ENCODE data around the gene ZNF865. TPM values are rescaled to one million over a fixed set of nuclear protein-coding genes. Genes with fewer than 3 reads are reported as not detected.

The ZNF865 gene
- polyA plus RNA-seq, 1 donor from 2014 or later, result 1.7 TPM

- Histone ChIP-seq H3K36me3 (ENCODE audit: insufficient read depth, low read length) (no peaks in the 10 kb centered on the region), H4K20me1 (ENCODE audit: insufficient read depth) (no peaks in the 10 kb centered on the region), H3K27me3 (ENCODE audit: insufficient read depth, low read depth, low read length) (no peaks in the 10 kb centered on the region), H3K4me3 (ENCODE audit: low read length) (no peak overlapping the region), H3K9ac (ENCODE audit: low read length) (no peak overlapping the region), H3K9me2 (ENCODE audit: insufficient read depth, low read length) (no peaks in the 10 kb centered on the region), H3K79me2 (replicated peaks; ENCODE audit: insufficient read depth, low read length) (peaks cover 8% of the 10 kb centered on the region), H2AFZ (ENCODE audit: low read depth, low read length) (no peak overlapping the region), H3K4me2 (ENCODE audit: low read length) (no peak overlapping the region), H3F3A (ENCODE audit: insufficient read depth, low read length, poor library complexity, severe bottlenecking) (no peaks in the 10 kb centered on the region), H3K9me3 (ENCODE audit: low read length) (no peaks in the 10 kb centered on the region), H3K27ac (ENCODE audit: low read length) (no peak overlapping the region)
- no peak for TF ChIP-seq TAF1 (IDR thresholded peaks at IDR 0.05; ENCODE audit: low read depth)
- TF ChIP-seq RAD21 (conservative IDR thresholded peaks at IDR 0.05), result no peak
- TF ChIP-seq REST (IDR thresholded peaks at IDR 0.05; ENCODE audit: borderline replicate concordance), result no peak
- TF ChIP-seq CTCF (IDR thresholded peaks at IDR 0.05; ENCODE audit: poor library complexity, severe bottlenecking), result no peak
- no peak for TF ChIP-seq SMC3 (conservative IDR thresholded peaks at IDR 0.05; ENCODE audit: poor library complexity)
- no peak for TF ChIP-seq POLR2AphosphoS5 (IDR thresholded peaks at IDR 0.05)
- TF ChIP-seq MXI1 (conservative IDR thresholded peaks at IDR 0.05; ENCODE audit: poor library complexity, severe bottlenecking), result no peak
- TF ChIP-seq EP300 (conservative IDR thresholded peaks at IDR 0.05; ENCODE audit: poor library complexity, severe bottlenecking), result no peak
- TF ChIP-seq EZH2 (IDR thresholded peaks at IDR 0.05; ENCODE audit: borderline replicate concordance, insufficient read depth, low read length, poor library complexity, severe bottlenecking), result no peak
These were observed 20.9 kb downstream of the ZNF865 start for GRCh38 chr19:55626350-55626749.

GRCh38 chr19:55632463-55632834, 27.0 kb downstream of the ZNF865 start:
- Histone ChIP-seq H4K20me1 (ENCODE audit: insufficient read depth) (no peaks in the 10 kb centered on the region), H3K9me3 (ENCODE audit: low read length) (no peaks in the 10 kb centered on the region), H3K36me3 (ENCODE audit: insufficient read depth, low read length) (no peaks in the 10 kb centered on the region), H3K9me2 (ENCODE audit: insufficient read depth, low read length) (no peaks in the 10 kb centered on the region), H3K9ac (ENCODE audit: low read length) (no peak overlapping the region), H3K4me3 (ENCODE audit: low read length) (no peak overlapping the region), H2AFZ (ENCODE audit: low read depth, low read length) (no peak overlapping the region), H3F3A (ENCODE audit: insufficient read depth, low read length, poor library complexity, severe bottlenecking) (no peaks in the 10 kb centered on the region), H3K27me3 (ENCODE audit: insufficient read depth, low read depth, low read length) (no peaks in the 10 kb centered on the region), H3K79me2 (replicated peaks; ENCODE audit: insufficient read depth, low read length) (peaks cover 17% of the 10 kb centered on the region), H3K4me2 (ENCODE audit: low read length) (no peak overlapping the region), H3K27ac (ENCODE audit: low read length) (peak overlapping the region; percentile 30)
- no peak for TF ChIP-seq TAF1 (IDR thresholded peaks at IDR 0.05; ENCODE audit: low read depth)
- TF ChIP-seq EZH2 (IDR thresholded peaks at IDR 0.05; ENCODE audit: borderline replicate concordance, insufficient read depth, low read length, poor library complexity, severe bottlenecking), result no peak
- no peak for TF ChIP-seq EP300 (conservative IDR thresholded peaks at IDR 0.05; ENCODE audit: poor library complexity, severe bottlenecking)
- no peak for TF ChIP-seq POLR2AphosphoS5 (IDR thresholded peaks at IDR 0.05)
- TF ChIP-seq REST (IDR thresholded peaks at IDR 0.05; ENCODE audit: borderline replicate concordance), result no peak
- peak; percentile 82 for TF ChIP-seq CTCF (IDR thresholded peaks at IDR 0.05; ENCODE audit: poor library complexity, severe bottlenecking)
- peak; percentile 68 for TF ChIP-seq SMC3 (conservative IDR thresholded peaks at IDR 0.05; ENCODE audit: poor library complexity)
- TF ChIP-seq MXI1 (conservative IDR thresholded peaks at IDR 0.05; ENCODE audit: poor library complexity, severe bottlenecking), result no peak
- peak; percentile 70 for TF ChIP-seq RAD21 (conservative IDR thresholded peaks at IDR 0.05)
